ENCODE results near the gene HIPK3. TPM values are rescaled to one million over a fixed set of nuclear protein-coding genes. Genes with fewer than 3 reads are reported as not detected.

Gene HIPK3
- total RNA-seq, 1 experiment from 2014 or later, result 68.5 TPM

GRCh38 chr11:33256031-33256812 is 959 bp upstream of the HIPK3 start:
- TSS peak; percentile 82 for BruUV-seq (replicated peaks)
- no peaks in the 10 kb centered on the region for H3K9me3 ChIP-seq
- CTCF ChIA-PET, result no interaction called here

DNA sequence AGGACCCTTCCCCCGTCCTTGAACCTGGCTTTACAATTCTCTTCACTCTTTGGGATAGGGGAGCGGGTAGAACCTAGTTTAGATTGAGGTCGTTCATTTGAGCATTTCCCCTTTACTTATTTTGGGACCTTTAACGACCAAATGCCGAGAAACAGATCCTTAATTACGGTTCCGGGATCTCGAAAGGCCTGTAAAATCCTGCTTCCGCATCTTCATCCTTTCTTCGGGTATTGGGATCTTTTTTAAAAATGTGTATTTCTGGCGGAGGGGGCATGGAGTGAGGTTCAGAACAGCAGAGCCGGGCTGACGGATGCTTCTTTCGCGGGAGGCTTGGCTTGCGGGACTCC is 395 bp upstream of the HIPK3 start:
- H3K4me1 ChIP-seq, result peaks cover 14% of the 10 kb centered on the region
- intact Hi-C loops (cut with micrococcal nuclease; ENCODE audit: unreplicated experiment), result loop anchor here (2.0 to 5.0 kb wide), 2 partner anchors 96 to 364 kb away; partner anchors contain the start of genes CSTF3 and QSER1
- Mint-ChIP-seq H3K27me3 (ENCODE audit: insufficient read depth, unreplicated experiment) (no peaks in the 10 kb centered on the region), H3K4me1 (ENCODE audit: low read depth, unreplicated experiment) (peaks cover 20% of the 10 kb centered on the region), H3K4me3 (ENCODE audit: unreplicated experiment) (peak overlapping the region; percentile 96), H3K9me3 (ENCODE audit: unreplicated experiment) (no peaks in the 10 kb centered on the region), H3K36me3 (ENCODE audit: insufficient read depth, unreplicated experiment) (peaks cover 26% of the 10 kb centered on the region), H3K27ac (ENCODE audit: unreplicated experiment) (peak overlapping the region; percentile 97)
- no peaks in the 10 kb centered on the region for H3K9me3 ChIP-seq
- no TSS peak for BruUV-seq (replicated peaks)
- TF ChIP-seq CTCF (IDR thresholded peaks at IDR 0.05; ENCODE audit: insufficient read depth in 1 of 2, low read depth in 1 of 2, low read length in 1 of 2, severe bottlenecking in 1 of 2, unreplicated experiment in 1 of 2), result no peak
- H3K36me3 ChIP-seq (ENCODE audit: control insufficient read depth, insufficient read depth, low read length), result no peaks in the 10 kb centered on the region
- peak overlapping the region; percentile 90 for H3K4me3 ChIP-seq (ENCODE audit: low read depth, low read length)
- CTCF ChIA-PET, result no interaction called here
- POLR2A ChIA-PET, result interaction anchor here (1.3 kb wide), 1 partner anchor 95 kb away, joined by 3 read pairs; the partner anchor contains the start of gene CSTF3
- H3K27me3 ChIP-seq (replicated peaks; ENCODE audit: control insufficient read depth, insufficient read depth, low read length), result no peaks in the 10 kb centered on the region
- no peak for DNase-seq

More at GRCh38 chr11:33256031-33256812, 959 bp upstream of the HIPK3 start:
- Mint-ChIP-seq H3K4me3 (ENCODE audit: unreplicated experiment) (peak overlapping the region; percentile 96), H3K27me3 (ENCODE audit: insufficient read depth, unreplicated experiment) (no peaks in the 10 kb centered on the region), H3K36me3 (ENCODE audit: insufficient read depth, unreplicated experiment) (peaks cover 26% of the 10 kb centered on the region), H3K4me1 (ENCODE audit: low read depth, unreplicated experiment) (peaks cover 17% of the 10 kb centered on the region), H3K9me3 (ENCODE audit: unreplicated experiment) (no peaks in the 10 kb centered on the region), H3K27ac (ENCODE audit: unreplicated experiment) (peak overlapping the region; percentile 97)
- Histone ChIP-seq H3K27me3 (replicated peaks; ENCODE audit: control insufficient read depth, insufficient read depth, low read length) (no peaks in the 10 kb centered on the region), H3K4me1 (peaks cover 14% of the 10 kb centered on the region), H3K4me3 (ENCODE audit: low read depth, low read length) (peak overlapping the region; percentile 90), H3K36me3 (ENCODE audit: control insufficient read depth, insufficient read depth, low read length) (no peaks in the 10 kb centered on the region)
- POLR2A ChIA-PET, result interaction anchor here (1.3 kb wide), 1 partner anchor 95 kb away, joined by 3 read pairs; the partner anchor contains the start of gene CSTF3
- DNase-seq, result no peak
- intact Hi-C loops (cut with micrococcal nuclease; ENCODE audit: unreplicated experiment), result loop anchor here (2.0 to 5.0 kb wide), 2 partner anchors 95 to 364 kb away; partner anchors contain the start of genes CSTF3 and QSER1
- no peak for TF ChIP-seq CTCF (IDR thresholded peaks at IDR 0.05; ENCODE audit: insufficient read depth in 1 of 2, low read depth in 1 of 2, low read length in 1 of 2, severe bottlenecking in 1 of 2, unreplicated experiment in 1 of 2)

- H3K4me1 Mint-ChIP-seq (ENCODE audit: low read depth, unreplicated experiment), result peaks cover 20% of the 10 kb centered on the region
- H3K27me3 Mint-ChIP-seq (ENCODE audit: insufficient read depth, unreplicated experiment), result no peaks in the 10 kb centered on the region
- Histone ChIP-seq H3K4me1 (peaks cover 14% of the 10 kb centered on the region), H3K9me3 (no peaks in the 10 kb centered on the region), H3K36me3 (ENCODE audit: control insufficient read depth, insufficient read depth, low read length) (no peaks in the 10 kb centered on the region), H3K4me3 (ENCODE audit: low read depth, low read length) (peak overlapping the region; percentile 90), H3K27me3 (replicated peaks; ENCODE audit: control insufficient read depth, insufficient read depth, low read length) (no peaks in the 10 kb centered on the region)
- CTCF ChIA-PET, result no interaction called here
- BruUV-seq (replicated peaks), result no TSS peak
- POLR2A ChIA-PET, result no interaction called here
- intact Hi-C loops (cut with micrococcal nuclease; ENCODE audit: unreplicated experiment), result loop anchor here (1.0 to 5.0 kb wide), 5 partner anchors 66 to 366 kb away; partner anchors contain the start of genes CSTF3 and QSER1
- TF ChIP-seq CTCF (IDR thresholded peaks at IDR 0.05; ENCODE audit: insufficient read depth in 1 of 2, low read depth in 1 of 2, low read length in 1 of 2, severe bottlenecking in 1 of 2, unreplicated experiment in 1 of 2), result peak in 1 of 2 experiments; percentile 39
- H3K27ac Mint-ChIP-seq (ENCODE audit: unreplicated experiment), result peak overlapping the region; percentile 97
- H3K4me3 Mint-ChIP-seq (ENCODE audit: unreplicated experiment), result peak overlapping the region; percentile 96
- peaks cover 26% of the 10 kb centered on the region for H3K36me3 Mint-ChIP-seq (ENCODE audit: insufficient read depth, unreplicated experiment)
- H3K9me3 Mint-ChIP-seq (ENCODE audit: unreplicated experiment), result no peaks in the 10 kb centered on the region
- peak; percentile 86 for DNase-seq
Measured at GRCh38 chr11:33257897-33258630, 883 bp downstream of the HIPK3 start.

All from Caco-2 (cell line).